Smooth muscle cell (in vitro differentiated cells): ENCODE data around the gene SLC24A1. TPM values are rescaled to one million over a fixed set of nuclear protein-coding genes. Genes with fewer than 3 reads are reported as not detected.

Experiments used
- DNase-seq: peaks from one replicate; lab custom pipeline; 2025; ENCODE audit not compliant: unreplicated experiment; lab: John Stamatoyannopoulos, UW
- H2AFZ ChIP-seq: fragments of 200-600 bp; sonication (generic); 2 replicates; pipeline ENCODE4 v1.6.0; 2016; ENCODE audit warnings: antibody characterized with exemption, low read depth, mild to moderate bottlenecking
- H3F3A ChIP-seq: fragments of 200-600 bp; sonication (generic); 2 replicates; pipeline ENCODE4 v1.6.0; 2017; ENCODE audit warnings: antibody characterized with exemption, low read depth
- H3K27ac ChIP-seq: fragments of 200-600 bp; sonication (generic); 2 replicates; pipeline ENCODE4 v1.5.1; 2016; ENCODE audit warnings: low read depth, mild to moderate bottlenecking
- H3K27me3 ChIP-seq: fragments of 200-600 bp; sonication (generic); 2 replicates; pipeline ENCODE4 v1.6.1; 2016; ENCODE audit warnings: low read depth, mild to moderate bottlenecking
- H3K36me3 ChIP-seq: fragments of 200-600 bp; sonication (generic); 2 replicates; pipeline ENCODE4 v1.5.1; 2016; ENCODE audit warnings: low read depth
- H3K4me1 ChIP-seq: fragments of 200-600 bp; sonication (generic); 2 replicates; pipeline ENCODE4 v1.5.1; 2016; ENCODE audit warnings: low read depth
- H3K4me2 ChIP-seq: fragments of 200-600 bp; sonication (generic); 2 replicates; pipeline ENCODE4 v1.6.0; 2016; ENCODE audit warnings: mild to moderate bottlenecking
- H3K4me3 ChIP-seq: fragments of 200-600 bp; sonication (generic); 2 replicates; pipeline ENCODE4 v1.5.1; 2016; ENCODE audit warnings: mild to moderate bottlenecking
- H3K79me2 ChIP-seq: fragments of 200-600 bp; sonication (generic); 2 replicates; pipeline ENCODE4 v1.6.0; 2016; ENCODE audit warnings: low read depth, mild to moderate bottlenecking
- H3K9ac ChIP-seq: fragments of 200-600 bp; sonication (generic); 2 replicates; pipeline ENCODE4 v1.6.0; 2016; ENCODE audit warnings: low read depth
- H3K9me3 ChIP-seq: fragments of 200-600 bp; sonication (generic); replicated peaks from 2 replicates; pipeline ENCODE4 v1.5.1; 2016; ENCODE audit warnings: low read depth
- H4K20me1 ChIP-seq: fragments of 200-600 bp; sonication (generic); 2 replicates; pipeline ENCODE4 v1.6.0; 2016; ENCODE audit warnings: low read depth
- CTCF ChIP-seq: fragments of 200-600 bp; sonication (generic); IDR thresholded peaks from 2 replicates; pipeline ENCODE4 v1.5.1; 2017; ENCODE audit warnings: borderline replicate concordance, mild to moderate bottlenecking, antibody characterized with exemption; ENCODE audit not compliant: insufficient read depth, poor library complexity, severe bottlenecking
- WGBS: methylation state at CpG from one replicate; pipeline ENCODE4 v1.1.7; 2016; ENCODE audit warnings: low lambda C conversion rate; 5-methylcytosine and 5-hydroxymethylcytosine counted together
- polyA plus RNA-seq: library from polyadenylated mRNA; unstranded; fragments of >200 nt; fragmentation: Nextera tagmentation; extraction: Ambion mirVana; gene quantifications from 2 replicates; pipeline ENCODE4 v1.2.1, GENCODE V29; 2016
- total RNA-seq: library from RNA; depleted of rRNA; stranded (reverse); fragments of >200 nt; gene quantifications from 2 replicates; pipeline ENCODE4 v1.2.3, GENCODE V29; 2014

Gene SLC24A1
- total and polyA plus RNA-seq, 2 experiments from 2014 or later = 1.3 to 2.8 TPM

GRCh38 chr15:65663521-65663920 lies 41.8 kb downstream of the SLC24A1 start:
- H3K4me3 ChIP-seq = no peak overlapping the region
- no peak for TF ChIP-seq CTCF
- no peak overlapping the region for H3K4me2 ChIP-seq
- no peak overlapping the region for H3K27ac ChIP-seq
- H3K36me3 ChIP-seq = no peaks in the 10 kb centered on the region
- DNase-seq = no peak
- H3K9me3 ChIP-seq = no peaks in the 10 kb centered on the region
- H3F3A ChIP-seq = no peaks in the 10 kb centered on the region
- no peaks in the 10 kb centered on the region for H3K79me2 ChIP-seq
- no peak overlapping the region for H3K9ac ChIP-seq
- no peaks in the 10 kb centered on the region for H3K27me3 ChIP-seq
- H4K20me1 ChIP-seq = no peaks in the 10 kb centered on the region
- 93% methylated on average over 3 of the region's 3 CpGs for WGBS
- no peaks in the 10 kb centered on the region for H3K4me1 ChIP-seq
- H2AFZ ChIP-seq = no peak overlapping the region

GRCh38 chr15:65666257-65666656 lies 44.5 kb downstream of the SLC24A1 start:
- H3F3A ChIP-seq = no peaks in the 10 kb centered on the region
- no peaks in the 10 kb centered on the region for H3K79me2 ChIP-seq
- TF ChIP-seq CTCF = no peak
- no peak overlapping the region for H3K4me3 ChIP-seq
- H3K9me3 ChIP-seq = no peaks in the 10 kb centered on the region
- H3K36me3 ChIP-seq = peaks cover 15% of the 10 kb centered on the region
- 88% methylated on average over 3 of the region's 3 CpGs for WGBS
- no peaks in the 10 kb centered on the region for H4K20me1 ChIP-seq
- H3K27ac ChIP-seq = no peak overlapping the region
- H3K4me1 ChIP-seq = no peaks in the 10 kb centered on the region
- H3K4me2 ChIP-seq = no peak overlapping the region
- DNase-seq = no peak
- no peak overlapping the region for H3K9ac ChIP-seq
- H2AFZ ChIP-seq = no peak overlapping the region
- no peaks in the 10 kb centered on the region for H3K27me3 ChIP-seq

GRCh38 chr15:65675551-65675950 lies 53.8 kb downstream of the SLC24A1 start:
- no peak for TF ChIP-seq CTCF
- H3K79me2 ChIP-seq = no peaks in the 10 kb centered on the region
- H3F3A ChIP-seq = no peaks in the 10 kb centered on the region
- H3K4me2 ChIP-seq = no peak overlapping the region
- no peaks in the 10 kb centered on the region for H3K27me3 ChIP-seq
- H3K9me3 ChIP-seq = no peaks in the 10 kb centered on the region
- no peak overlapping the region for H3K27ac ChIP-seq
- no peak overlapping the region for H3K9ac ChIP-seq
- DNase-seq = no peak
- H4K20me1 ChIP-seq = no peaks in the 10 kb centered on the region
- H3K4me3 ChIP-seq = no peak overlapping the region
- H2AFZ ChIP-seq = no peak overlapping the region
- H3K4me1 ChIP-seq = no peaks in the 10 kb centered on the region
- H3K36me3 ChIP-seq = peaks cover 11% of the 10 kb centered on the region
- WGBS = 66% methylated on average over 1 of the region's 1 CpG

GRCh38 chr15:65676123-65676522 lies 54.4 kb downstream of the SLC24A1 start:
- TF ChIP-seq CTCF = no peak
- Histone ChIP-seq H3K4me3 (no peak overlapping the region), H4K20me1 (no peaks in the 10 kb centered on the region), H3K4me1 (no peaks in the 10 kb centered on the region), H3K9ac (no peak overlapping the region), H2AFZ (no peak overlapping the region), H3K4me2 (no peak overlapping the region), H3K27me3 (no peaks in the 10 kb centered on the region), H3K79me2 (no peaks in the 10 kb centered on the region), H3K9me3 (no peaks in the 10 kb centered on the region), H3K36me3 (peaks cover 5% of the 10 kb centered on the region), H3K27ac (no peak overlapping the region), H3F3A (no peaks in the 10 kb centered on the region)
- DNase-seq = no peak
- WGBS = 98% methylated on average over 2 of the region's 2 CpGs
